HEK293T (cell line): ENCODE results near the gene CTNNA2.

Experiments
- ARNT ChIP-seq: fragments of 450-650 bp; IDR thresholded peaks from 2 replicates; pipeline ENCODE4 v1.6.1; 2017; ENCODE audit warnings: mild to moderate bottlenecking
- CTBP1 ChIP-seq: fragments of 450-650 bp; IDR thresholded peaks from 2 replicates; pipeline ENCODE4 v1.6.1; 2016; ENCODE audit warnings: borderline replicate concordance
- LEF1 ChIP-seq: fragments of 450-650 bp; IDR thresholded peaks from 2 replicates; pipeline ENCODE4 v1.6.1; 2017; ENCODE audit warnings: mild to moderate bottlenecking, borderline replicate concordance
- SP1 ChIP-seq: fragments of 450-650 bp; IDR thresholded peaks from 2 replicates; pipeline ENCODE4 v1.6.1; 2017
- SUZ12 ChIP-seq: fragments of 450-650 bp; IDR thresholded peaks from 2 replicates; pipeline ENCODE4 v1.6.1; 2016; ENCODE audit warnings: mild to moderate bottlenecking
- TARDBP ChIP-seq: fragments of 450-650 bp; IDR thresholded peaks from 2 replicates; pipeline ENCODE4 v1.6.1; 2016

- TF ChIP-seq SP1 (no peak), CTBP1 (no peak), ARNT (no peak), LEF1 (no peak), SUZ12 (no peak), TARDBP (no peak)
Measured at GRCh38 chr2:80476535-80477117, 963.8 kb downstream of the CTNNA2 start.
